Naive thymus-derived CD8-positive, alpha-beta T cell (primary cell): Measurements from ENCODE around the gene NUP205. TPM values are rescaled to one million over a fixed set of nuclear protein-coding genes. Genes with fewer than 3 reads are reported as not detected.

Source experiments
- ATAC-seq, 2 donors: fragments of 150-1000 bp; cut with Tn5 transposase in 1 of 2; sonication (Bioruptor Pico), chemical (Tn5 transposase) in 1 of 2; 1 replicate in 1 of 2; 2 replicates in 1 of 2; pipeline ENCODE4 v1.10.0; 2021; ENCODE audit warnings: mild to moderate bottlenecking in 2 of 2, moderate library complexity in 2 of 2
- POLR2A ChIA-PET: fragments of 350-600 bp; sonication (Branson Sonifier 250); formaldehyde crosslinking; loops from one replicate; lab custom pipeline; 2021; ENCODE audit warnings: antibody characterized with exemption; lab: Charles Lee
- DNase-seq, 10 donors: peaks; one replicate each; pipeline versions ENCODE4 v3.0.0 to v3.0.0-alpha.2; 2020 to 2022
- H3K27ac Mint-ChIP-seq, 10 donors: one replicate each; pipeline ENCODE4 v1.8.0; 2020 to 2022; ENCODE audit warnings: mild to moderate bottlenecking in 10 of 10, mixed read lengths in 10 of 10, moderate library complexity in 4 of 10, inconsistent platforms in 1 of 10
- H3K27me3 Mint-ChIP-seq, 5 donors: one replicate each; pipeline ENCODE4 v1.8.0; 2021 to 2022; ENCODE audit warnings: mixed read lengths in 5 of 5
- H3K36me3 Mint-ChIP-seq, 3 donors: one replicate each; pipeline ENCODE4 v1.8.0; 2020 to 2022; ENCODE audit warnings: mixed read lengths in 3 of 3, mild to moderate bottlenecking in 2 of 3, inconsistent platforms in 1 of 3
- H3K4me1 Mint-ChIP-seq, 4 donors: one replicate each; pipeline ENCODE4 v1.8.0; 2021 to 2022; ENCODE audit warnings: mixed read lengths in 4 of 4
- H3K4me3 Mint-ChIP-seq, 10 donors: one replicate each; pipeline ENCODE4 v1.8.0; 2020 to 2022; ENCODE audit warnings: mild to moderate bottlenecking in 10 of 10, mixed read lengths in 10 of 10, moderate library complexity in 6 of 10, inconsistent platforms in 1 of 10
- H3K9me3 Mint-ChIP-seq, 9 donors: one replicate each; pipeline ENCODE4 v1.8.0; 2020 to 2022; ENCODE audit warnings: mixed read lengths in 9 of 9, mild to moderate bottlenecking in 3 of 9, inconsistent platforms in 1 of 9, moderate library complexity in 1 of 9
- polyA plus RNA-seq, 3 donors: library from polyadenylated mRNA; unstranded; fragments of 300-500 nt; fragmentation: Illumina TruSeq; gene quantifications; one replicate each; pipeline ENCODE4 v1.2.3, GENCODE V29; 2021
- total RNA-seq, 8 experiments: library from RNA in 2 of 8; stranded (reverse) in 2 of 8; gene quantifications; one replicate each; pipeline ENCODE4 v1.2.3 and lab custom pipeline; 2021 to 2026

The NUP205 gene
- total and polyA plus RNA-seq, 5 experiments from 2014 or later, result 20.5 to 77.8 (median 24.9) TPM

DNA sequence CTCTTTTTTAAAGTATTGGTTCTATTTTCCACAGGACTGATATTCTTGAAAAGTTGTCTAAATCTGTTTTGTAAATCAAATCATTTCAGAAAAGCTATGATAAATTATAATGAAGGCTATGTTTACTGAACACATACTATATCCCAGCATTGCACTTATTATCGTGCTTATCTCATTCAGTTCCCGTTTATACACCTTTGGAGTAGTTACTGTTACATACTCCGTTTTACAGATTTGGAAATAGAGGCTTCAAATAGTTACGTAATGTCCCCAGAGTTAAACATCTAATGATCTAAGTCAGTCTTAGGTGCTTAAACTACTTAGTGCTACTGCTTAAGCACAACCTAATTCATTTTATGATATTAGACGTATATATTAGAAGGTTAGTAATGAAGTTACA lies 1.2 kb downstream of the NUP205 start:
- Mint-ChIP-seq H3K4me3 (no peak overlapping the region), H3K27me3 (no peaks in the 10 kb centered on the region), H3K9me3 (no peaks in the 10 kb centered on the region), H3K27ac (no peak overlapping the region), H3K4me1 (peaks cover 10 to 28% (median 20%) of the 10 kb centered on the region in 4 donors), H3K36me3 (peaks cover 0 to 17% (median 0%) of the 10 kb centered on the region in 3 donors)
- DNase-seq (no peak), ATAC-seq (no peak)
- POLR2A ChIA-PET, result interaction anchor here (1.1 to 1.5 kb wide), 3 partner anchors 11 to 87 kb away, joined by 4 to 10 read pairs (median 4); partner anchors contain the start of gene CNOT4

DNA sequence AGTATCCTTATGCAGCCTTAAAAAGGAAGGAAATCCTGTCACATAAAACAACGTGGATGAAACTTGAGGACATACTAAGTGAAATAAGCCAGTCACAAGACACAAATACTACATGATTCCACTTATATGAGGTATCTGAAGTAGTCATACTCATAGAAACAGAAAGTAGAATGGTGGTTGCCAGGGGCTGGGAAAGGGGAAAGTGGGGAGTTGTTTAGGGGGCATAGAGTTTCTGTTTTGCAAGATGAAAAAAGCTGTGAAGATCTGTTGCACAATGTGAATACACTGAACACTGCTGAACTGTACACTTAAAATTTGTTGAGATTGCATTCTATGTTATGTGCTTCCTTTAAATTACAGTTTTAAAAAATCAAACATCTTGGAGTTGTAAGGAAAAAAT lies 2.9 kb downstream of the NUP205 start:
- Mint-ChIP-seq H3K4me3 (peak overlapping the region in 2 of 10 donors; percentile 1 to 43), H3K36me3 (peaks cover 0 to 19% (median 0%) of the 10 kb centered on the region in 3 donors), H3K27me3 (no peaks in the 10 kb centered on the region), H3K27ac (peak overlapping the region in 2 of 10 donors; percentile 3 to 10), H3K9me3 (no peaks in the 10 kb centered on the region), H3K4me1 (peaks cover 10 to 32% (median 23%) of the 10 kb centered on the region in 4 donors)
- ATAC-seq (no peak), DNase-seq (no peak)
- POLR2A ChIA-PET, result no interaction called here

DNA sequence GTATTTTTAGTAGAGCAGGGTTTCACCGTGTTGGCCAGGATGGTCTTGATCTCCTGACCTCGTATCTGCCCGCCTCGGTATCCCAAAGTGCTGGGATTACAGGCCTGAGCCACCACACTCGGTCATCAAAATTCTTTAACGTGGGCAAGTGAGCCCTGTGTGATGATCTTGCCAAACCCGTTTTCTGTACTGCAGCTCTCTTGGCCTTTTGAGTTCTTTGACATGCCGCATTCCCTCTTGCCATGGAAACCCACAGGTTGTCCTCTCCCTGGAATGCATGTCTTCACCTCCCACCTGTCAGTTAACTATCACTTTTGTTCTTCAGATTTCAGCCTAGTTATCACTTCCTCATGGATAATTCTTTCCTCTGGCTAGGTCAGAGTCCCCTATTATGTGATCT lies 5.0 kb downstream of the NUP205 start:
- ATAC-seq (no peak), DNase-seq (no peak)
- POLR2A ChIA-PET, result no interaction called here
- peaks cover 13 to 42% (median 27%) of the 10 kb centered on the region in 4 donors for H3K4me1 Mint-ChIP-seq
- peaks cover 0 to 33% (median 3%) of the 10 kb centered on the region in 3 donors for H3K36me3 Mint-ChIP-seq
- H3K9me3 Mint-ChIP-seq, result no peaks in the 10 kb centered on the region
- H3K4me3 Mint-ChIP-seq, result peak overlapping the region in 1 of 10 donors; percentile 5
- peak overlapping the region in 2 of 10 donors; percentile 7 to 55 for H3K27ac Mint-ChIP-seq
- H3K27me3 Mint-ChIP-seq, result no peaks in the 10 kb centered on the region

DNA sequence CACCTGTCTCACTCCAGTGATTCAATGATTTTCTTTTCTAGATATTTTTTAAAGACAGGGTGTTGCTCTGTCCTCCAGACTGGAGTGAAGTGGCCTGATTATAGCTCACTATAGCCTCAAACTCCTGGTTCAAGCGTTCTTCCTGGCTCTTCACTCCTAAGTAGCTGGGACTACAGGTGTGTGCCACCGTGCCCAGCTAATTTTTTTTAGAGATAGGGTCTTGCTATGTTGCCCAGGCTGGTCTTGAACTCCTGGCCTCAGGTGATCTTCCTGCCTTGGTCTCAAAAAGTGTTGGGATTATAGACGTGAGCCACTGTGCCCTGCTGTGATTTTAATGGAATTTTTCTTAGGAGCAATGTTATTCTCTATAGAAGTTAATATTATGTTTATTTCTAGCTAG lies 14.1 kb downstream of the NUP205 start:
- DNase-seq (no peak), ATAC-seq (no peak)
- peaks cover 8 to 19% (median 18%) of the 10 kb centered on the region in 4 donors for H3K4me1 Mint-ChIP-seq
- H3K9me3 Mint-ChIP-seq, result peaks cover 0 to 4% (median 0%) of the 10 kb centered on the region in 9 donors
- H3K36me3 Mint-ChIP-seq, result peaks cover 11 to 59% (median 35%) of the 10 kb centered on the region in 3 donors
- no peaks in the 10 kb centered on the region for H3K27me3 Mint-ChIP-seq
- POLR2A ChIA-PET, result no interaction called here
- peak overlapping the region in 1 of 10 donors; percentile 9 for H3K27ac Mint-ChIP-seq
- no peak overlapping the region for H3K4me3 Mint-ChIP-seq

DNA sequence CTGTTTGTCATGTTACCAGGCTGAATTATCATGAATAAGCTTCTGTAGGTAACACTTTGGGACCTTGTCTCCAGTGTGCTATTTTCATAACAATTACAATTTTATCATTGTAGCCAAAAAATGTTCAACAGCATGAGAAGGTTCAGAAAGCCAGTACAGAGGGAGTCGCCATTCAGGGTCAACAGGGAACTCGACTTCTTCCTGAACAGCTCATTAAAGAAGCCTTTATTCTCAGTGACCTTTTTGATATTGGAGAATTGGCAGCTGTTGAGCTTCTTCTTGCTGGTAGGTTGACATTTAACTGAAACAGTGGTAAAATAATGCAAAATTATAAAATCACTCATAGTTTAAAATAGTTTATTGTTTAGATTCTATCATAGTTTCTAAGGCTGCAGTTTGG lies 15.8 kb downstream of the NUP205 start:
- Mint-ChIP-seq H3K9me3 (peaks cover 0 to 4% (median 0%) of the 10 kb centered on the region in 9 donors), H3K36me3 (peaks cover 11 to 71% (median 43%) of the 10 kb centered on the region in 3 donors), H3K27ac (no peak overlapping the region), H3K4me3 (no peak overlapping the region), H3K27me3 (no peaks in the 10 kb centered on the region), H3K4me1 (peaks cover 8 to 16% (median 16%) of the 10 kb centered on the region in 4 donors)
- ATAC-seq (no peak), DNase-seq (no peak)
- POLR2A ChIA-PET, result no interaction called here

DNA sequence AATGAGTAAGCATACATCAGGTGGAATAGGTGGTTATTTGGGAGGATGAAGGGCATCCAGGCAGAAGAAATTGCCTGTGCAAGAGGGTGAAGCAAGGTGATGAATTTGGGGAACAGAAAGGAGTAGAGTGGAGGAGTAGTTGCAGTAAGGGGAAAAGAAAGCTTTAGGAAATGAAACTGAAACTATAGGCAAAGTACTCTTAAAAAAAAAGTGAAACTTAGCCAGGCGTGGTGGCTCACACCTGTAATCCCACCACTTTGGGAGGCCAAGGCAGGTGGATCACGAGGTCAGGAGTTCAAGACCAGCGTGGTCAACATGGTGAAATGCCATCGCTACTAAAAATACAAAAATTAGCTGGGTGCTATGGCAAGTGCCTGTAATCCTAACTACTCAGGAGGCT lies 17.6 kb downstream of the NUP205 start:
- peaks cover 11 to 86% (median 47%) of the 10 kb centered on the region in 3 donors for H3K36me3 Mint-ChIP-seq
- peaks cover 4 to 12% (median 7%) of the 10 kb centered on the region in 4 donors for H3K4me1 Mint-ChIP-seq
- ATAC-seq, result no peak
- no peak for DNase-seq
- peaks cover 0 to 4% (median 0%) of the 10 kb centered on the region in 9 donors for H3K9me3 Mint-ChIP-seq
- POLR2A ChIA-PET, result no interaction called here
- H3K27ac Mint-ChIP-seq, result peak overlapping the region in 5 of 10 donors; percentile 22 to 74 (median 42)
- no peak overlapping the region for H3K4me3 Mint-ChIP-seq
- no peaks in the 10 kb centered on the region for H3K27me3 Mint-ChIP-seq

DNA sequence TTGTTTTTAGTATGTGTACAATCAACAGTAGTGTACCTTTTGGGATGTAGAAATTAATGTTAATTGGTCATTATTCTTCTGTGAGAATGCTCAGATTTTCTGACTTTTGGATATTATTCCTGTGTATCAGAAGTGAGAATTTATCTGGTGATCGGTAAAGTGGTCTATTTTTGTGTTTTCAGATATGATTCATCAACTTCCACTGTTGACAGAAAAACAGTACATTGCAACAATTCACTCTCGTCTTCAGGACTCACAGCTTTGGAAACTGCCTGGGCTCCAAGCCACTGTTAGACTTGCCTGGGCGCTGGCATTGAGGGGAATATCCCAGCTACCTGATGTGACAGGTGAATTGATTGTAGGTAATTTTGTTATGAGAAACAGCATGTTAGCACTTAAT lies 20.9 kb downstream of the NUP205 start:
- DNase-seq, result no peak
- peaks cover 0 to 4% (median 0%) of the 10 kb centered on the region in 9 donors for H3K9me3 Mint-ChIP-seq
- H3K27ac Mint-ChIP-seq, result no peak overlapping the region
- H3K4me1 Mint-ChIP-seq, result peaks cover 4 to 12% (median 6%) of the 10 kb centered on the region in 4 donors
- peaks cover 11 to 95% (median 51%) of the 10 kb centered on the region in 3 donors for H3K36me3 Mint-ChIP-seq
- no peaks in the 10 kb centered on the region for H3K27me3 Mint-ChIP-seq
- H3K4me3 Mint-ChIP-seq, result no peak overlapping the region
- no peak for ATAC-seq
- POLR2A ChIA-PET, result no interaction called here

DNA sequence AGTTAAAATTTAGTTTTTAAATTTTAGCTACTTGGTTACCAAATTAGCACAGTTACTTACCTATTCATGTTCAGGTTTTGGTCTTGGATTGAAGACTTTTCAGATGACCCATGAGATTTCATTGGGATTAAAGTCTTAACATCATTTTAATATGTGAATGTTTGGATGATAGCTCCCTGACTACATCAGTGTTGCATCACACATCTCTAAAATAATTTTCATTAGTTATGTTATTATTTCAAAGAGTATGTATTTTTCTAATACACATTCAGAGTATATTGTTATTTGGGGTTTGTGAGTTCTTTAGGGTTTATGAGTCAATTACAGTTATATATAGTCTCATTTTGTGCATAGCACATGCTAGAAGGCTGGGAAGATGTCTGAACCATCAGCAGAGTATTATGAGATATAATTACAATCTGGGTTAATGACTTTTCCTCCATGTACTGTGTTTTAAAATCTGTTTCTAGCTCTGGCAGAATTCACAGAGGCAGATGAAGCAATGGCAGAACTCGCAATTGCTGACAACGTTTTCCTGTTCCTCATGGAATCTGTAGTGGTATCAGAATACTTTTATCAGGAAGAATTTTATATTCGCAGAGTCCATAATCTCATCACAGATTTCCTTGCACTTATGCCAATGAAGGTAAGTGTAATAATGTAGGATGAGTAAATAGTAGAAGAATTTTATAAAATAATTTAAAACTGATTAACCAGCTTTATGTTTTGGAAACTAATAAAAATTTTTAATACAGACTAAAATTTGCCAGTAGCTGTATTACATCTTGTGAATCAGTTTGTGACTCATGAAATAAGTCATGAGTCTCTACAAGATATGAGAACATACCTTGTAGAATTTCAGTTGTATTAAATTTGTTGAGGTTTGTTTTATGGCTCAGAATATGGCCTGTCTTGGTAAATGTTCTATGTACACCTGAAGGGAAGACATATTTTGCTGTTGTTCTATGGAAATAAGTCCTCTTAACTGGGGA lies 26.9 kb downstream of the NUP205 start:
- Mint-ChIP-seq H3K27ac (no peak overlapping the region), H3K36me3 (peaks cover 8 to 87% (median 34%) of the 10 kb centered on the region in 3 donors), H3K4me1 (peaks cover 0 to 2% (median 0%) of the 10 kb centered on the region in 4 donors), H3K27me3 (no peaks in the 10 kb centered on the region), H3K4me3 (no peak overlapping the region), H3K9me3 (no peaks in the 10 kb centered on the region)
- ATAC-seq (no peak), DNase-seq (no peak)
- POLR2A ChIA-PET, result interaction anchor here (0.7 kb wide), 1 partner anchor 14 kb away, joined by 6 read pairs; no protein-coding TSS in a partner anchor

DNA sequence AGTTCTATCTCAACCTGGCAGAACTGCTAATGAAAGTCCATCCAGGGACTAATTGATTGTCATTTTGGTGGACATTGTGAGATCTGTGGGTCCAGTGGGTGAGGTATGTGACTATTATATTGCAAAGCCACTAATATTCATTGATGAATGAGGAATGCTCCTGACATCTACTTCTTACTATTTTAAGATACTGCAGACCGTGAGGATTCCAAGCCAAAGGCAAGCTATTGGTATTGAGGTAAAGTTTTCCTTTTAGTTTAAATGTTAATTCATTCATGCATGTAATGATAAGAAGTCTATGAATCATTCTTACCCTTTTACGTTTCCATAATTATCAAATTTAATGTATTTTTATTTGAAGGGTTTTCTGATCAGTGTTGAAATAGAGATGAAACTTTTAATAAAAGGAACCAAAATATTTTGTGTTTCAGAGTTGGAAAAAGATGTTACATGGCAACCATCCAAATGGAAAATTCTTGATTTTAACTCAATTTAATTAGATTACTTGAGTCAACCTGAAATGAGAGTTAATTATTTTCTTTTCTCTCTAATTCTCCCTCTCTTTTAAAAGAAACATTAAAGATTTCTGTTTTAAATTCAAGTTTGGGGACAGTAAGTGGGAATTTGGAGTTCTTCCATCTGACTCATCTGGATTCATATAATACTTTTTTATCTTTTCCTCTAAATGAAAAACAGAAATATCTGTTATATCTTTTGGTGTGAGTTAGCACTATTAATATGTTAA lies 39.6 kb downstream of the NUP205 start:
- Mint-ChIP-seq H3K4me3 (no peak overlapping the region), H3K36me3 (peaks cover 9 to 86% (median 35%) of the 10 kb centered on the region in 3 donors), H3K9me3 (no peaks in the 10 kb centered on the region), H3K27ac (no peak overlapping the region), H3K4me1 (no peaks in the 10 kb centered on the region), H3K27me3 (no peaks in the 10 kb centered on the region)
- POLR2A ChIA-PET, result no interaction called here
- no peak for ATAC-seq
- no peak for DNase-seq

DNA sequence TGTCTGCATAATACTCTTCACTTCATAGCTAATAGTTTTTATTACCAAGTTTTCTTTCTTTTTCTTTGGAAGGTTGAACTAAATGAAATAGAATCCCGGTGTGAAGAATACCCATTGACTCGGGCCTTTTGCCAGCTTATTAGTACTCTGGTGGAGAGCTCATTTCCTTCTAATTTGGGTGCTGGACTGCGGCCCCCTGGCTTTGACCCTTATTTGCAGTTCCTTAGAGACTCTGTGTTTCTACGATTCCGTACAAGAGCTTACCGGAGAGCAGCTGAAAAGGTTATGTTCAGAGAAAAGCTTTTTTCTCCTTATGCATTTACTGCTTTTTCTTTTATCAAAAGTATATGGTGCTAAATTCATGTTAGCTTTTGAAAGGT lies 40.2 kb downstream of the NUP205 start:
- ATAC-seq (no peak), DNase-seq (no peak)
- Mint-ChIP-seq H3K4me1 (no peaks in the 10 kb centered on the region), H3K27me3 (no peaks in the 10 kb centered on the region), H3K36me3 (peaks cover 9 to 87% (median 35%) of the 10 kb centered on the region in 3 donors), H3K4me3 (no peak overlapping the region), H3K27ac (no peak overlapping the region), H3K9me3 (no peaks in the 10 kb centered on the region)
- POLR2A ChIA-PET, result no interaction called here

DNA sequence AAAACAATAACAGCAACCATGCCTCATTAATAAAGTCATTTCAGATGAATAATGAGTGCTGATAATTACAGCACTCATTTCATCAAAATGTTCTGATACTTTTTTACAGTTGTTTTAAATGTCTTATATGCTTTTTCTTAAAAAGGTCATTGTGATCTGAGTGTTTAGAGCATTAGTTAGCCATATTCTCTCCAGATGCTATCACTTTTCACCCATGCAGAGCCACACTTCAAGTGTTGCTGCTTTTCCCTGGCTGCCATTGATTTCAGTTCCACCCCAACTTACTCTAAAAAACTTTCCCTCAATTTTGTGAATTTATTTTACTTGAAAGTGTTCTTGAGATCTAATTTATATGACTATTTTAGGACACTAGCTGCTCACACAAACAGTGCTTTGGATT lies 41.8 kb downstream of the NUP205 start:
- POLR2A ChIA-PET, result interaction anchor here (0.7 kb wide), 1 partner anchor 16 kb away, joined by 3 read pairs; no protein-coding TSS in a partner anchor
- Mint-ChIP-seq H3K27me3 (no peaks in the 10 kb centered on the region), H3K9me3 (no peaks in the 10 kb centered on the region), H3K27ac (peak overlapping the region in 1 of 10 donors; percentile 11), H3K4me3 (no peak overlapping the region), H3K4me1 (no peaks in the 10 kb centered on the region), H3K36me3 (peaks cover 5 to 90% (median 29%) of the 10 kb centered on the region in 3 donors)
- no peak for DNase-seq
- ATAC-seq, result no peak

DNA sequence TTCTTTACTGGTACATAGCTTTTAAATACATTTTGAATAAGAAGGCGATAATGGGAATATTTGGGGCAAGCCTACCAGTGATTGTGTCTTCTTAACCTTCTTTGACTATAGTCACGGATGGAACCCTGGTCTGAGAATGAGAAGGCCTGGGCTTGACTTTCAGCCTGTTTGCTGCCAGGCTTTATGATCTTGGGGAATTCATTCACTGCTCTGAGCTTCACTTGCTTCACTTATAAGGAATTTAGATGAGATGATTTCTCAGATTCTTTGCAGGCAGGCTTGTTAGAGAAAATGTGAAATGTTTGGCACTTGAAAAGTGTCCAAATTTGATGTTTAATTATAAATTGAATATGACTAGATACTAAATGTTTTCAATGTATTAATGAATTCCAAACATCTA lies 42.5 kb downstream of the NUP205 start:
- no peak for ATAC-seq
- peaks cover 5 to 90% (median 26%) of the 10 kb centered on the region in 3 donors for H3K36me3 Mint-ChIP-seq

More for the DNA sequence above, 42.5 kb downstream of the NUP205 start:
- H3K27ac Mint-ChIP-seq, result no peak overlapping the region
- H3K4me3 Mint-ChIP-seq, result no peak overlapping the region
- POLR2A ChIA-PET, result no interaction called here
- no peaks in the 10 kb centered on the region for H3K27me3 Mint-ChIP-seq
- no peak for DNase-seq
- no peaks in the 10 kb centered on the region for H3K4me1 Mint-ChIP-seq
- H3K9me3 Mint-ChIP-seq, result no peaks in the 10 kb centered on the region
